AG10803 (cell line): ENCODE measurements around the gene LLGL2.

ENCODE experiments used
- DNase-seq: peaks from one replicate; pipeline ENCODE4 v3.0.0; 2010; ENCODE audit warnings: low read depth
- H3K4me3 ChIP-seq: 2 replicates; pipeline ENCODE4 v1.5.1; 2011; ENCODE audit warnings: mild to moderate bottlenecking, low read length, control low read depth
- CTCF ChIP-seq: conservative IDR thresholded peaks from 2 replicates; pipeline ENCODE4 v1.5.1; 2011; ENCODE audit warnings: mild to moderate bottlenecking, low read length, control low read depth, inconsistent platforms

Gene LLGL2

DNA sequence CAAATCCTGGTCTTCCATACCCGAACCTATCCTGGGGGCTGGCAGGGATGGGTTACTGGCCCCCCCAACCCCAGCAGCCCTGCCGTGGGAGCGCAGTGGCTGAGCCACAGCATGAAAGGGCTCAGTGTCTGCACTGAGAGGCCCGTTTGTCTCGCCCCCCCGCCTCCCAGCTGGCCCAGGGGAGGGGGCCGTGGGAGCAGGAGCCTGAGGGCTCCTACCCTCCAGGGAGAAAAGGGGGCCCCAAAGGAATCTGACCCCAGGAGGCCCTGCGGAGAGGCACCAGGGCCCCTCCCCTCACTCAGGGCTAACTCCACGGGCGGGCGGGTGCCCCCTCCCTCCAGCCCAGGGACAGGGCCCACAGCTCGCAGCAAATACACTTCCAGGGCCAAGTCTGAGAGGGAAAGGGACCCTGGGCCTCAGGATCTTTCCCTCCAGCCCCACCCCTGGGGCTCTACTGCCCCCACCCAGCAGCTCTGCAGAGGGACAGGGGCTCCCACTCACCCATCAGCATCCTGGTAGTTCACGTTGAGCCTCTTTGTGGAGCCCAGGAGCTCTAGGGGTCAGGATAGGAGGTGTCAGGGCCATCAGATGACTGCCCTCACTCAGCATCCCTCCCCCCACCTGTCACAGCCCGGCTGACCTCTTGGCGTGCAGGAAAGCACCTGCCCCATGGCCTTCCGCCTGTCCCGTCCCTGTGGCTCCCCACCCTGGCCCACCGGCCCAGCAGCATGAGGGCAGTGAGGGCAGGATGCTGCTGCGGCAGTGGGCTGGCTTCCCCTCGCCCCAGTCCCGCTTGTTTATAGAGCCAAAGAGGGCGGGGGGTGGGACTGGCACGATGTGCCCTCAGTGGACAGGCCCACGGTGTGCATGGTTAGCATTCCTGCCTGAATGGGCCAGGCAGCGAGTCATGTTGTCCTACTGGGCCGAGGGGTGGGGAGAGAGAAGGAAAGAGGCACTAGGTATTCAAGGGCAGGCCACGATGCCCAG is 17.5 kb upstream of the LLGL2 start:
- no peak for DNase-seq
- TF ChIP-seq CTCF = no peak
- H3K4me3 ChIP-seq = no peak overlapping the region

GRCh38 chr17:75508931-75509361 is 16.6 kb upstream of the LLGL2 start:
- no peak overlapping the region for H3K4me3 ChIP-seq
- TF ChIP-seq CTCF = no peak
- DNase-seq = no peak

GRCh38 chr17:75509528-75510258 is 15.8 kb upstream of the LLGL2 start:
- H3K4me3 ChIP-seq = no peak overlapping the region
- DNase-seq = no peak
- TF ChIP-seq CTCF = no peak

DNA sequence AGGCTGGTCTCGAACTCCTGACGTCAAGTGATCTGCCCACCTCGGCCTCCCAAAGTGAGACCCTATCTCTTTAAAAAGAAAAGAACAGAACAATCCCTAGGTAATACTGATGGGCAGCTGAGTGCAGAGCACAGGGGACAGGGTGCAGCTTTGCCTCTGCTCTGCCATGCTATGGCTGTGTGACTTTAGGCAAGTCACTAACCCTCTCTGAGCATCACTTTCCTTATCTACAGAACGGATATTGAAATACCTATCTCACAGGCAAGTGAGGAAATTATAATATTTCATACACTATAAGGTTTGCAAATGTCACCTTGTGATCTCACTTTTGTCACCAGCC is 14.3 kb upstream of the LLGL2 start:
- no peak for TF ChIP-seq CTCF
- no peak for DNase-seq
- H3K4me3 ChIP-seq = no peak overlapping the region

DNA sequence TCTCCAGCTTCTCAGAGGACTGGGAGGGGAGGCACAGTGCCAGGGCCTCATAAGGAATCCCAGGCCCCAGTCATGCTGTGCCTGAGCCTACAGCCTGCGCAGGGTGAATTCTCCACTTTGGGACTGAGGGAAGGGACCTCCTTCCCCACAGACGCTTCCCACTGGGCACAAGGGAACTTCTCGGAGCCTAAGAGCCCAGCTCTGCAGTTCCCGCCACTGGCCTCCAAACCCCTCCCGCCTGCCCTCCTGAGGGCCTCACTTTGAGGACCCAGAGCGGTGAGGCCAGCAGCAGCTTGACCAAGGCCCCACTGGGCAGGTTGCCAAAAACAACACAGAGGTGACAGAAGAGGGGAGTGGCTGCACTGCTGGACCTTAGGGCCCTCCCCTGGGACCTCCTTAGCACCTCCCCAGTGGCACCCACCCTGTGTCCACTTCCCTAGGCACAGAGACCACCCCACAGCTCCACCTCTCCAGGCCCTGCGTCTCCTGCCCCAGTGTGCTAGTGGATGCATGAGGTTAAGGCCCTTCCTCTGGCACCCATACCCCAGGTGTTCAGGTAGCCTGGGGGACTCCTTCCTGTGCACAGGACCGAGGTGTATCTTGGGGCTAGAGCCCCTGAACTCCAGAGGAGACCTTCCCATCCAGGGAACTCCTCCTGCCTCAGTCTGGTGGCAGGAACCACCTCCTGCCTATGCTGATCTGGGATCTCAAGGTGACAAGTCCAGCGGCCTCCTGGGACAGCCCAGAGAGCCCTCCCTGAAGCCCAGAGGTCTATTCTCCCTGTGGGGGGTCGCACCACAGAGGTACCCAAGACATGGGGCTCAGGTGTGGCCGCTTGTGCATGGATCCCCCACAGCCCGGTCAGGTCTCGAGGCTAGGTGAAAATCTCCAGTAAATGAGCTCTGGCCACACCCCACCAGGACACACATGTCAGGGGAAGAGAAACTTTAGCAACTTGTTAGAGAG is 13.6 kb upstream of the LLGL2 start:
- DNase-seq = no peak
- TF ChIP-seq CTCF = no peak
- no peak overlapping the region for H3K4me3 ChIP-seq

DNA sequence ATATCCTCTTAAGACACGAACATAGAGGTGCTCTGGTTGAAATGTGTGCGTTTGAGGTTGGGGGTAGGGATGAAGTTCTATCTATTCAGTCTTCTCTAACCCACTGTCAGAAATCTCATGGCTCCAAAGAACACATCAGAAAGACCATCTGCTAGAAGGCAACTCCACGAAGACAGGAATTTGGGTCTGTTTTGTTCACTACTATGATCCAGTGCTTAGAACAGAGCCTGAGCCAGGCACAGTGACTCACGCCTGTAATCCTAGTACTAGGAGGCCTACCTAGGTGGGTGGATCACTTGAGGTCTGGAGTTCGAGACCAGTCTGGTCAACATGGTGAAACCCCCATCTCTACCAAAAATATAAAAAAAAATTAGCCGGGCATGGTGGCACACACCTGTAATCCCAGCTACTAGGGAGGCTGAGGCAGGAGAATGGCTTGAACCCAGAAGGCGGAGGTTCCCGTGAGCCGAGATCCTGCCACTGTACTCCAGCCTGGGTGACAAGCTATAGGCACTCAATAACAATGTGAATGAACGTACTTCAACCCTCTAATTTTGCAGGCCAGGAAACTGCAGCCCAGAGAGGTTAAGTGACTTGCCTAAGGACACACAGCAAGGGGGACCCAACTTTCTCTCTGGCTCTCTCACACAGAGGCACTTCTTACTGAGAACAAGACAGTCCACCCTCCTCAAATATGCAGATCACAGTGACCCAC is 12.4 kb upstream of the LLGL2 start:
- H3K4me3 ChIP-seq = no peak overlapping the region
- DNase-seq = peak; percentile 25
- no peak for TF ChIP-seq CTCF
